Mammary epithelial cell (primary cell): ENCODE data around the gene LRRC25.

Experiments used
- CTCF ChIP-seq, 2 donors: IDR thresholded peaks in 1 of 2; conservative IDR thresholded peaks in 1 of 2; 2 replicates each; pipeline ENCODE4 v1.5.1; 2011 to 2012; ENCODE audit warnings: inconsistent platforms in 2 of 2, low read length in 2 of 2, mild to moderate bottlenecking in 2 of 2, control low read depth in 1 of 2, low read depth in 1 of 2; ENCODE audit not compliant: insufficient read depth in 1 of 2; ENCODE audit errors: extremely low read depth in 1 of 2
- EZH2 ChIP-seq: IDR thresholded peaks from 2 replicates; pipeline ENCODE4 v1.6.1; 2012; ENCODE audit warnings: low read length, inconsistent platforms, borderline replicate concordance

GRCh38 chr19:18353378-18354005 is 43.9 kb downstream of the LRRC25 start:
- no peak for TF ChIP-seq CTCF (conservative IDR thresholded peaks at IDR 0.05 in 1 of 2, IDR thresholded peaks at IDR 0.05 in 1 of 2; ENCODE audit: extremely low read depth in 1 of 2, insufficient read depth in 1 of 2, low read depth in 1 of 2, low read length in 2 of 2)
- TF ChIP-seq EZH2, result no peak
